Fibroblast of skin of right quadriceps (primary cell): ENCODE measurements around the gene MAEA.

Source experiments
- DNase-seq: peaks from one replicate; pipeline ENCODE4 v3.0.0-alpha.2; 2013

MAEA gene

GRCh38 chr4:1337951-1338751 is 48.5 kb downstream of the MAEA start:
- DNase-seq, result no peak

GRCh38 chr4:1338752-1339414 is 49.2 kb downstream of the MAEA start:
- DNase-seq, result no peak

GRCh38 chr4:1339489-1339888 is 49.8 kb downstream of the MAEA start:
- no peak for DNase-seq

- no peak for DNase-seq
Observed at GRCh38 chr4:1340181-1340747, 50.6 kb downstream of the MAEA start.

GRCh38 chr4:1340861-1341260 is 51.2 kb downstream of the MAEA start:
- DNase-seq, result no peak

GRCh38 chr4:1342003-1342402 is 52.3 kb downstream of the MAEA start:
- no peak for DNase-seq

GRCh38 chr4:1344696-1345095 is 55.0 kb downstream of the MAEA start:
- no peak for DNase-seq

- DNase-seq, result peak; percentile 47
Observed at GRCh38 chr4:1345903-1346780, 56.5 kb downstream of the MAEA start.

- DNase-seq, result peak; percentile 100
Observed at GRCh38 chr4:1346781-1347409, 57.2 kb downstream of the MAEA start, which contains the start of gene UVSSA. TSS of gene UVSSA (plus strand) at chr4:1347208. CDS start at chr4:1348092, 884 bp downstream.

- DNase-seq, result peak; percentile 75
Observed at GRCh38 chr4:1347410-1347864, 57.7 kb downstream of the MAEA start.

GRCh38 chr4:1348014-1348513 is 58.4 kb downstream of the MAEA start:
- DNase-seq, result no peak

- DNase-seq, result no peak
Observed at GRCh38 chr4:1348746-1349145, 59.1 kb downstream of the MAEA start.

- no peak for DNase-seq
Observed at GRCh38 chr4:1349359-1350168, 59.9 kb downstream of the MAEA start.

GRCh38 chr4:1350169-1350520 is 60.5 kb downstream of the MAEA start:
- no peak for DNase-seq

- DNase-seq, result peak; percentile 59
Observed at GRCh38 chr4:1351854-1352566, 62.3 kb downstream of the MAEA start.

GRCh38 chr4:1352567-1352900 is 62.8 kb downstream of the MAEA start:
- DNase-seq, result no peak

- DNase-seq, result no peak
Observed at GRCh38 chr4:1353186-1354055, 63.7 kb downstream of the MAEA start.

- no peak for DNase-seq
Observed at GRCh38 chr4:1354136-1354982, 64.7 kb downstream of the MAEA start.

GRCh38 chr4:1354983-1355275 is 65.2 kb downstream of the MAEA start:
- no peak for DNase-seq
